HFF-Myc (cell line): Measurements from ENCODE around the gene ADAMTS16.

ENCODE experiments used
- DNase-seq: peaks from one replicate; pipeline ENCODE4 v3.0.0-alpha.2; 2011; ENCODE audit warnings: low read depth; ENCODE audit errors: extremely low read depth
- H3K4me3 ChIP-seq: replicated peaks from 2 replicates; pipeline ENCODE4 v1.5.1; 2011; ENCODE audit warnings: low read depth, mild to moderate bottlenecking, control low read depth, low read length
- TF ChIP-seq, protein P1 (sequence below): IDR thresholded peaks from 2 replicates; pipeline ENCODE4 v1.5.1; 2012; ENCODE audit warnings: mild to moderate bottlenecking, low read depth, low read length, control low read depth; ENCODE audit errors: missing control alignments

Gene ADAMTS16

GRCh38 chr5:5154733-5155132 lies 14.6 kb downstream of the ADAMTS16 start:
- H3K4me3 ChIP-seq: no peak overlapping the region
- TF ChIP-seq, protein P1, sequence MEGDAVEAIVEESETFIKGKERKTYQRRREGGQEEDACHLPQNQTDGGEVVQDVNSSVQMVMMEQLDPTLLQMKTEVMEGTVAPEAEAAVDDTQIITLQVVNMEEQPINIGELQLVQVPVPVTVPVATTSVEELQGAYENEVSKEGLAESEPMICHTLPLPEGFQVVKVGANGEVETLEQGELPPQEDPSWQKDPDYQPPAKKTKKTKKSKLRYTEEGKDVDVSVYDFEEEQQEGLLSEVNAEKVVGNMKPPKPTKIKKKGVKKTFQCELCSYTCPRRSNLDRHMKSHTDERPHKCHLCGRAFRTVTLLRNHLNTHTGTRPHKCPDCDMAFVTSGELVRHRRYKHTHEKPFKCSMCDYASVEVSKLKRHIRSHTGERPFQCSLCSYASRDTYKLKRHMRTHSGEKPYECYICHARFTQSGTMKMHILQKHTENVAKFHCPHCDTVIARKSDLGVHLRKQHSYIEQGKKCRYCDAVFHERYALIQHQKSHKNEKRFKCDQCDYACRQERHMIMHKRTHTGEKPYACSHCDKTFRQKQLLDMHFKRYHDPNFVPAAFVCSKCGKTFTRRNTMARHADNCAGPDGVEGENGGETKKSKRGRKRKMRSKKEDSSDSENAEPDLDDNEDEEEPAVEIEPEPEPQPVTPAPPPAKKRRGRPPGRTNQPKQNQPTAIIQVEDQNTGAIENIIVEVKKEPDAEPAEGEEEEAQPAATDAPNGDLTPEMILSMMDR: no peak
- no peak for DNase-seq

DNA sequence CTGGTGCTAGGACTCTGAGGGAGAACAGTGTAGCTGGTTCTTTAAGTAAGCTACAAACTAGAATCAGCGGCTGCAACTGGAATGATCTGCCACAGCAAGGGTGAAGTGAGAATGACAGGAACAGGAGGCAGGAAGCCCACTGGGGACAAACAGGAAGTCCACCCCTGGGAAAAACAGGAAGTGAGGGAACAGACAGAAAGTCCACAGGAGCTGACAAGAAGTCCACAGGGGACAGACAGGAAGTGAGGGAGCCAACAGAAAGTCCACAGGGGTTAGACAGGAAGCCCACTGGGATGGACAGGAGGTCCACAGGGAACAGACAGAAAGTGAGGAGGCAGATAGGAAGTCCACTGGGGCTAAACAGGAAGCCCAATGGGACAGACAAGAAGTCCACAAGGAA lies 15.5 kb downstream of the ADAMTS16 start:
- no peak overlapping the region for H3K4me3 ChIP-seq
- no peak for DNase-seq

DNA sequence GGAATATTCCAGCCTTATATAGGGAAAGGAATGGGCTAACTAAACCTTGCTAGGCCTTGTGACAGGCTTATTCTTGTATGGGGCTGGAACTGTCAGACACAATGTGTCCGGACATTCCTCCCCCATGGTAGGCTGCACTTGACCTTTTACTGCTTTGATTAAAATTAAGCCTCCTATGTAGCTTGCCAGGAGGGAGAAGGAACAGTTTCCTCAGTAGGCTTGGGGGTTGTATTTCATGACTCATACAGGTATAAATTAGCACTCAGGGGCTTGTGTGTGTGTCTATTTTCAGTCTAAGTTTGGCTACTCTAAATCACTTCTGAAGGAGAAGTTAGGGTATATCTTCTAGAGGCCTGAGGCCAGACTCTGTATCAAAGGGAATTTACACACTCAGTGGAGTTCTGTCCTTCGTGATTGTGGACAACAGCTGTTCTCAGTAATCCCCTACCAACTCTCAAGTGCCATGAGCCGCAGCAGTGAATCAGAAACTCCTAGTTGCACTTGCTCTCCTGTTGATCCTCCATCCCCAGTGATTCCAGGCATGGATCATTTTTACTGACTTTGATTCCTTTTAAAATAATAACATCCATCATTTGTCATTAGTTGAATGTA lies 16.4 kb downstream of the ADAMTS16 start:
- TF ChIP-seq, protein P1: no peak
- no peak overlapping the region for H3K4me3 ChIP-seq
- no peak for DNase-seq

More for the DNA sequence above, 15.5 kb downstream of the ADAMTS16 start:
- TF ChIP-seq, protein P1: no peak

- TF ChIP-seq, protein P1: no peak
- no peak for DNase-seq
- no peak overlapping the region for H3K4me3 ChIP-seq
These were observed 18.4 kb downstream of the ADAMTS16 start for GRCh38 chr5:5158472-5158895.

GRCh38 chr5:5159282-5160103 lies 19.4 kb downstream of the ADAMTS16 start:
- H3K4me3 ChIP-seq: no peak overlapping the region
- no peak for DNase-seq
- TF ChIP-seq, protein P1: no peak

GRCh38 chr5:5164163-5164562 lies 24.0 kb downstream of the ADAMTS16 start:
- no peak overlapping the region for H3K4me3 ChIP-seq
- TF ChIP-seq, protein P1: no peak
- no peak for DNase-seq
